H1 (cell line): ENCODE data around the gene CAB39L. TPM values are rescaled to one million over a fixed set of nuclear protein-coding genes. Genes with fewer than 3 reads are reported as not detected.

ENCODE experiments used
- CTCF ChIA-PET: fragments of 300-600 bp; sonication (Branson Sonifier 250); formaldehyde crosslinking; loops from one replicate; lab custom pipeline; 2021; ENCODE audit not compliant: partially characterized antibody; lab: Charles Lee
- POLR2A ChIA-PET: fragments of 300-600 bp; sonication (Branson Sonifier 250); formaldehyde crosslinking; loops from one replicate; lab custom pipeline; 2021; ENCODE audit warnings: inconsistent platforms; ENCODE audit not compliant: partially characterized antibody; lab: Charles Lee
- DNase-seq, 2 experiments: peaks; one replicate each; pipeline versions ENCODE4 v3.0.0 to v3.0.0-alpha.2; 2010 to 2022; ENCODE audit warnings: low spot score in 2 of 2, low read depth in 1 of 2, mixed read lengths in 1 of 2
- FAIRE-seq: peaks from 2 replicates; lab custom pipeline; 2011; peaks lifted over from hg19 to GRCh38; lab: Jason Lieb, UNC
- H2AFZ ChIP-seq: 2 replicates; pipeline ENCODE4 v1.8.1; 2012; ENCODE audit warnings: low read length, inconsistent platforms
- H2AK5ac ChIP-seq: 2 replicates; pipeline ENCODE4 v1.6.1; 2013; ENCODE audit warnings: low read depth, low read length
- H2BK120ac ChIP-seq: replicated peaks from 2 replicates; pipeline ENCODE3; 2013; ENCODE audit warnings: low read depth, low read length, inconsistent platforms
- H2BK12ac ChIP-seq: 2 replicates; pipeline ENCODE4 v1.6.1; 2013; ENCODE audit warnings: low read depth, low read length
- H2BK15ac ChIP-seq: 2 replicates; pipeline ENCODE4 v1.6.1; 2013; ENCODE audit warnings: low read length
- H2BK20ac ChIP-seq: 2 replicates; pipeline ENCODE4 v1.6.1; 2013; ENCODE audit warnings: low read length
- H2BK5ac ChIP-seq: 2 replicates; pipeline ENCODE4 v1.6.1; 2013; ENCODE audit warnings: low read depth, low read length
- H3K14ac ChIP-seq: 2 replicates; pipeline ENCODE4 v1.6.1; 2013; ENCODE audit warnings: inconsistent platforms; ENCODE audit not compliant: insufficient read length
- H3K18ac ChIP-seq: 2 replicates; pipeline ENCODE4 v1.6.1; 2013; ENCODE audit warnings: low read length; ENCODE audit errors: extremely low read depth
- H3K23ac ChIP-seq: 2 replicates; pipeline ENCODE4 v1.6.1; 2013; ENCODE audit warnings: inconsistent platforms; ENCODE audit not compliant: insufficient read length
- H3K23me2 ChIP-seq: 2 replicates; pipeline ENCODE4 v1.6.1; 2013; ENCODE audit warnings: low read depth, low read length
- H3K27ac ChIP-seq: 2 replicates; pipeline ENCODE4 v1.6.1; 2011; ENCODE audit warnings: low read depth, low read length, inconsistent platforms
- H3K27me3 ChIP-seq, 4 experiments: replicated peaks in 1 of 4; 1 replicate in 1 of 4; 2 replicates in 3 of 4; pipeline versions ENCODE4 v1.6.1 to v1.8.1; 2011 to 2013; ENCODE audit warnings: low read length in 3 of 4, mild to moderate bottlenecking in 3 of 4, inconsistent platforms in 2 of 4, mixed read lengths in 2 of 4, moderate library complexity in 1 of 4; ENCODE audit not compliant: control insufficient read depth in 3 of 4, insufficient read depth in 3 of 4; ENCODE audit errors: extremely low read depth in 1 of 4
- H3K36me3 ChIP-seq, 4 experiments: 2 replicates each; pipeline versions ENCODE4 v1.6.1 to v1.8.1; 2011 to 2013; ENCODE audit warnings: mild to moderate bottlenecking in 4 of 4, low read length in 3 of 4, moderate library complexity in 2 of 4, control low read depth in 1 of 4, inconsistent platforms in 1 of 4; ENCODE audit not compliant: insufficient read depth in 4 of 4, control insufficient read depth in 2 of 4
- H3K4ac ChIP-seq: replicated peaks from 2 replicates; pipeline ENCODE3; 2013; ENCODE audit warnings: low read length, low read depth, mixed read lengths, inconsistent platforms; ENCODE audit not compliant: insufficient read length
- H3K4me1 ChIP-seq, 4 experiments: replicated peaks in 1 of 4; 1 replicate in 1 of 4; 2 replicates in 3 of 4; pipeline versions ENCODE4 v1.6.1 to v1.8.1; 2011 to 2013; ENCODE audit warnings: low read length in 3 of 4, inconsistent platforms in 2 of 4, mixed read lengths in 1 of 4; ENCODE audit not compliant: insufficient read depth in 4 of 4, control insufficient read depth in 3 of 4
- H3K4me2 ChIP-seq, 2 experiments: 2 replicates each; pipeline versions ENCODE4 v1.6.1 to v1.8.1; 2011 to 2013; ENCODE audit warnings: low read depth in 2 of 2, low read length in 2 of 2, control low read depth in 1 of 2, inconsistent platforms in 1 of 2, mild to moderate bottlenecking in 1 of 2; ENCODE audit not compliant: insufficient read depth in 1 of 2
- H3K4me3 ChIP-seq, 4 experiments: fragments of 200-600, 300-600 bp in 1 of 4; sonication (generic), shearing (Covaris generic), sonication (Bioruptor Twin) in 1 of 4; 2 replicates each; pipeline versions ENCODE4 v1.5.1 to v1.8.1; 2011 to 2016; ENCODE audit warnings: low read length in 4 of 4, low read depth in 3 of 4, control low read depth in 2 of 4, inconsistent platforms in 2 of 4, mild to moderate bottlenecking in 2 of 4, mixed read lengths in 1 of 4, moderate library complexity in 1 of 4; ENCODE audit not compliant: insufficient read depth in 2 of 4; ENCODE audit errors: extremely low read depth in 1 of 4
- H3K56ac ChIP-seq: replicated peaks from 2 replicates; pipeline ENCODE3; 2013; ENCODE audit warnings: low read depth, mild to moderate bottlenecking, mixed read lengths, low read length, inconsistent platforms; ENCODE audit not compliant: insufficient read length
- H3K79me1 ChIP-seq: 2 replicates; pipeline ENCODE4 v1.6.1; 2013; ENCODE audit warnings: low read depth, low read length, control low read depth
- H3K79me2 ChIP-seq, 2 experiments: 2 replicates each; pipeline versions ENCODE4 v1.6.1 to v1.8.1; 2012 to 2013; ENCODE audit warnings: low read length in 2 of 2, mild to moderate bottlenecking in 2 of 2, inconsistent platforms in 1 of 2; ENCODE audit not compliant: insufficient read depth in 2 of 2, control insufficient read depth in 1 of 2
- H3K9ac ChIP-seq, 4 experiments: replicated peaks in 1 of 4; 1 replicate in 1 of 4; 2 replicates in 3 of 4; pipeline versions ENCODE4 v1.6.1 to v1.8.1; 2011 to 2013; ENCODE audit warnings: low read depth in 3 of 4, low read length in 3 of 4, control low read depth in 2 of 4, mild to moderate bottlenecking in 2 of 4, moderate library complexity in 2 of 4, inconsistent platforms in 1 of 4; ENCODE audit errors: extremely low read depth in 1 of 4
- H3K9me3 ChIP-seq, 2 experiments: 2 replicates each; pipeline versions ENCODE4 v1.6.1 to v1.8.1; 2012 to 2013; ENCODE audit warnings: mild to moderate bottlenecking in 2 of 2, moderate library complexity in 2 of 2, control low read depth in 1 of 2, inconsistent platforms in 1 of 2, low read depth in 1 of 2, low read length in 1 of 2, mixed read lengths in 1 of 2; ENCODE audit not compliant: insufficient read depth in 2 of 2
- H4K20me1 ChIP-seq, 2 experiments: replicated peaks in 1 of 2; 2 replicates each; pipeline versions ENCODE3 to v1.8.1; 2011 to 2013; ENCODE audit warnings: inconsistent platforms in 2 of 2, low read length in 2 of 2, mild to moderate bottlenecking in 1 of 2; ENCODE audit not compliant: insufficient read depth in 2 of 2, control insufficient read depth in 1 of 2
- H4K5ac ChIP-seq: 2 replicates; pipeline ENCODE4 v1.6.1; 2013; ENCODE audit warnings: low read length, low read depth, mixed read lengths, inconsistent platforms; ENCODE audit not compliant: insufficient read length
- H4K8ac ChIP-seq: 2 replicates; pipeline ENCODE4 v1.8.0; 2013; ENCODE audit warnings: mild to moderate bottlenecking, moderate library complexity, low read length, inconsistent platforms; ENCODE audit not compliant: insufficient read depth; ENCODE audit errors: extremely low read depth
- H4K91ac ChIP-seq: replicated peaks from 2 replicates; pipeline ENCODE3; 2013; ENCODE audit warnings: low read length, mixed read lengths, inconsistent platforms; ENCODE audit not compliant: insufficient read length
- CBX5 ChIP-seq: fragments of 300-800, 300-1000 bp; sonication (generic); IDR thresholded peaks from 2 replicates; pipeline ENCODE4 v1.7.1; 2016; ENCODE audit warnings: antibody characterized with exemption, low read length, low read depth
- CBX8 ChIP-seq: fragments of 300-800, 300-1000 bp; sonication (generic); IDR thresholded peaks from 2 replicates; pipeline ENCODE4 v1.7.1; 2016; ENCODE audit warnings: low read depth, low read length, borderline replicate concordance
- CHD1 ChIP-seq: IDR thresholded peaks from 2 replicates; pipeline ENCODE4 v1.6.1; 2012; ENCODE audit warnings: low read depth, low read length, improper control_type of control experiment
- EP300 ChIP-seq, 2 experiments: IDR thresholded peaks; 1 replicate in 1 of 2; 2 replicates in 1 of 2; pipeline ENCODE4 v1.6.1; 2011 to 2012; ENCODE audit warnings: low read depth in 2 of 2, low read length in 2 of 2, mild to moderate bottlenecking in 2 of 2, borderline replicate concordance in 1 of 2, inconsistent platforms in 1 of 2, moderate library complexity in 1 of 2
- FOSL1 ChIP-seq: IDR thresholded peaks from 2 replicates; pipeline ENCODE4 v1.6.1; 2011; ENCODE audit warnings: mild to moderate bottlenecking, low read depth, low read length, moderate library complexity; ENCODE audit not compliant: insufficient read depth
- GTF2F1 ChIP-seq: IDR thresholded peaks from 2 replicates; pipeline ENCODE4 v1.6.1; 2012; ENCODE audit warnings: low read depth, low read length, improper control_type of control experiment, borderline replicate concordance
- KDM5A ChIP-seq: fragments of 200-600 bp; IDR thresholded peaks from 2 replicates; pipeline ENCODE4 v1.7.1; 2012; ENCODE audit warnings: mild to moderate bottlenecking, low read length, inconsistent platforms, mixed read lengths
- RXRA ChIP-seq: IDR thresholded peaks from 2 replicates; pipeline ENCODE4 v1.6.1; 2011; ENCODE audit warnings: low read depth, mild to moderate bottlenecking, low read length, moderate library complexity; ENCODE audit not compliant: insufficient read depth
- TAF7 ChIP-seq: optimal IDR thresholded peaks from 2 replicates; pipeline ENCODE3; 2011; ENCODE audit warnings: low read depth, mild to moderate bottlenecking, inconsistent platforms, low read length, moderate library complexity, borderline replicate concordance
- TCF12 ChIP-seq: IDR thresholded peaks from 2 replicates; pipeline ENCODE4 v1.6.1; 2011; ENCODE audit warnings: low read depth, mild to moderate bottlenecking, low read length
- YY1 ChIP-seq: IDR thresholded peaks from 2 replicates; pipeline ENCODE4 v1.6.1; 2011; ENCODE audit warnings: low read depth, mild to moderate bottlenecking, low read length
- WGBS, 2 experiments: shearing (Covaris generic) in 1 of 2; methylation state at CpG; one replicate each; pipeline versions ENCODE4 v1.1.6 to v1.1.7; 2013 to 2015; ENCODE audit warnings: low lambda C conversion rate in 2 of 2, mixed read lengths in 2 of 2, inconsistent platforms in 1 of 2, low coverage in 1 of 2, missing lambda C conversion rate in 1 of 2; ENCODE audit not compliant: insufficient replicate concordance in 2 of 2, insufficient coverage in 1 of 2, insufficient read length in 1 of 2; ENCODE audit errors: extremely low coverage in 1 of 2, missing lambda C conversion rate in 1 of 2; 5-methylcytosine and 5-hydroxymethylcytosine counted together
- polyA plus RNA-seq, 7 experiments: library from polyadenylated mRNA; depleted of rRNA in 3 of 7; stranded (reverse) in 5 of 7; unstranded in 2 of 7; fragments of >200 nt in 5 of 7; fragments of 200-250 nt in 2 of 7; gene quantifications; 1 replicate in 5 of 7; 2 replicates in 1 of 7; 4 replicates in 1 of 7; pipeline versions ENCODE4 v1.2.1 to v1.2.3, GENCODE V29; 2011 to 2013; ENCODE audit warnings: missing spikeins in 2 of 7, mixed read lengths in 2 of 7
- total RNA-seq: library from RNA; stranded (reverse); fragmentation: NEBNext Ultra II Directional; extraction: Animal tissue kit (Norgen Biotek cat#: 25700); gene quantifications from 2 replicates; pipeline ENCODE4 v1.2.1, GENCODE V29; 2021
- TF ChIP-seq, protein P1 (sequence below): IDR thresholded peaks from 2 replicates; pipeline ENCODE4 v1.6.1; 2012; ENCODE audit warnings: inconsistent platforms

The CAB39L gene
- total and polyA plus RNA-seq, 2 of the 8 experiments (the other 6 are each of a cell fraction or from before 2014, with no cell fraction given), result 2.5 to 4.8 TPM

DNA sequence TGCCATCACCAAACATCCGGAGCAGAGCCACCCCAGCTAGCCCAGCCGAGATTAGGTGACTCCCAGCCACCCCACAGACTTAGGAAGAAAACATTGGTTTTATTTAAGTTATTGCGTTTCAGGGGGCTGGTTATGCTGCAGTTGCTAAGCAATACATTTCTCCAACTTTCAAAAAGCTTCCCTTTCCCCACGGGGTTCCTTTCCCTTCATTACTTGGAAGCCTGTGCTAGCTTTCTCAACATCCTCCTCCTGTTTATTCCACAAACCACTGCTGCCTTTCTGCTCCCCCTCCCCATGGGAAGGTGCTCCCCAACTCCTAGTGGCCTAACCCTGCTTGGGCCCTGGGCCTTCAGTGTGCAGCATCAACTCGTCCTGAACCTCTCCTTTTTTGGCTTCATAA lies 143.6 kb downstream of the CAB39L start:
- no peaks in the 10 kb centered on the region for H3K36me3 ChIP-seq
- no peak overlapping the region for H4K91ac ChIP-seq
- H3K18ac ChIP-seq, result no peak overlapping the region
- no peak overlapping the region for H4K8ac ChIP-seq
- H2BK20ac ChIP-seq, result no peak overlapping the region
- no peaks in the 10 kb centered on the region for H3K79me1 ChIP-seq
- no peaks in the 10 kb centered on the region for H4K20me1 ChIP-seq
- H3K4ac ChIP-seq, result no peak overlapping the region
- H3K27ac ChIP-seq, result no peak overlapping the region
- no peak overlapping the region for H2BK12ac ChIP-seq
- H4K5ac ChIP-seq, result no peak overlapping the region
- no peak overlapping the region for H2AK5ac ChIP-seq
- H3K23ac ChIP-seq, result no peak overlapping the region
- no peak overlapping the region for H2BK120ac ChIP-seq
- H3K23me2 ChIP-seq, result no peaks in the 10 kb centered on the region
- CTCF ChIA-PET, result interaction anchor here (0.5 to 3.3 kb wide), 31 partner anchors 9 to 802 kb away, joined by 3 to 20 read pairs (median 3); no protein-coding TSS in a partner anchor
- H3K9ac ChIP-seq, result no peak overlapping the region
- H3K56ac ChIP-seq, result no peak overlapping the region
- TF ChIP-seq TCF12 (no peak), FOSL1 (no peak), YY1 (no peak), CBX8 (no peak), RXRA (no peak), TAF7 (no peak), CBX5 (no peak), EP300 (IDR thresholded peaks at IDR 0.05; ENCODE audit: borderline replicate concordance in 1 of 2, low read depth in 2 of 2, low read length in 2 of 2) (no peak), GTF2F1 (no peak), CHD1 (no peak), KDM5A (no peak)
- TF ChIP-seq, protein P1, sequence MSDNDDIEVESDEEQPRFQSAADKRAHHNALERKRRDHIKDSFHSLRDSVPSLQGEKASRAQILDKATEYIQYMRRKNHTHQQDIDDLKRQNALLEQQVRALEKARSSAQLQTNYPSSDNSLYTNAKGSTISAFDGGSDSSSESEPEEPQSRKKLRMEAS, result no peak
- no peak overlapping the region for H3K14ac ChIP-seq
- 79% methylated on average over 5 of the region's 5 CpGs; no CpG with 5 or more reads in 1 of the 2 experiments for WGBS, 2 experiments
- FAIRE-seq (no peak), DNase-seq (peak in 1 of 2 experiments; percentile 38)
- no peak overlapping the region for H2BK15ac ChIP-seq
- H2BK5ac ChIP-seq, result peak overlapping the region; percentile 24; the same call in 1 of the 2 replicates
- POLR2A ChIA-PET, result no interaction called here
- H3K4me2 ChIP-seq, result no peak overlapping the region
- no peaks in the 10 kb centered on the region for H3K9me3 ChIP-seq
- no peak overlapping the region for H3K4me3 ChIP-seq
- H3K27me3 ChIP-seq, result peaks cover 0 to 2% (median 0%) of the 10 kb centered on the region in 4 experiments; a peak in 1 of 7 replicates
- H3K4me1 ChIP-seq, result no peaks in the 10 kb centered on the region; a peak in 1 of 7 replicates
- H3K79me2 ChIP-seq, result no peaks in the 10 kb centered on the region
- H2AFZ ChIP-seq, result no peak overlapping the region
